Stimulated activated CD4-positive, alpha-beta T cell treated with anti-CD3 and anti-CD28 coated beads, Interleukin-15, amount 100 ng/mL, for 48 hours (primary cell): Measurements from ENCODE around the gene TP53TG5.

Source experiments
- DNase-seq, 2 donors: peaks; one replicate each; pipeline ENCODE4 v3.0.0-alpha.2; 2020; ENCODE audit warnings: low read depth in 2 of 2

Gene TP53TG5

GRCh38 chr20:45378191-45378590 lies at the start of gene TP53TG5:
Gene TP53TG5, minus strand, starts transcription at chr20:45378325. Its CDS starts 89 bp downstream, at chr20:45378236.
- DNase-seq: no peak

DNA sequence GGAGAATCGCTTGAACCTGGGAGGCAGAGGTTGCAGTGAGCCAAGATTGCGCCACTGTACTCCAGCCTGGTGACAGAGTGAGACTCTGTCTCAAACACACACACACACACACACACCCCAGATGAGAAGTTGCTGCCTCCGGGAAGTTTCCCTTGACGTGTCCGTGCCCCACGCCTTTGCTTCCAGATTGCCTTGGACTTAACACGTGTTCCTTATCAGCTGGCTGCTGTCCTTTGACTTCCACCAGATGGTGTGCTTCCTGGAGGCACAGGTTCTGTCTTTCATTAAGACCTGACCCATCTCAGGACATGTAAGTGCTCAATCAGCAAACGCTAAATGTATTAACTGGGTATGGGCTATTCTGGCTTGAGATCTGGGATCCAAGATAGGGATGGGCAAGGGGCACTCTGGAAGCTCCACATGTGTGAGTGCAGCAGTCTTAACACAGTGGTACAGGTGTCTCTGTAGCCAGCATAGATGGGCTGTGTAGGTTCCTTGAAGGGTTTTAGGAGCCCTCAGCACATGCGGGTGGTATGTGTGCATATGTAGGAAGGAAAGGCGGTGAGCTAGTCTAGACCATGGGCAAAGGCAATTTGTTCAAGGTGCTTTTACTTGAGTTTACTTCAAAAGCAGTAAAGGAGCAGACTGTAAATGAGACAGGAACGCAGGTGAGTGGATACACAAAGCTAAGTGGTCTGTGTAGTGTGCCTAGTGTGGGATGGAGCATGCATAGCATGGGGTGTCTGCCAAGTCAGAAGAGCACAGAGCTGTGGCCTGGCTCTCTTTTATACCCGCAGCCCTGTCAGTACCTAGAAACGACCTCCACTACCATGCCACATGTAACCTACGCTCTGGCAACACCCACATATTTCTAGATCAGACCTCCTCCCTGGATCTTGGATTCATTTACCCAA lies 49.4 kb upstream of the TP53TG5 start:
- no peak for DNase-seq

- DNase-seq: no peak
These were observed 48.3 kb upstream of the TP53TG5 start for GRCh38 chr20:45426320-45427016.

GRCh38 chr20:45425561-45425960 lies 47.4 kb upstream of the TP53TG5 start:
- no peak for DNase-seq

DNA sequence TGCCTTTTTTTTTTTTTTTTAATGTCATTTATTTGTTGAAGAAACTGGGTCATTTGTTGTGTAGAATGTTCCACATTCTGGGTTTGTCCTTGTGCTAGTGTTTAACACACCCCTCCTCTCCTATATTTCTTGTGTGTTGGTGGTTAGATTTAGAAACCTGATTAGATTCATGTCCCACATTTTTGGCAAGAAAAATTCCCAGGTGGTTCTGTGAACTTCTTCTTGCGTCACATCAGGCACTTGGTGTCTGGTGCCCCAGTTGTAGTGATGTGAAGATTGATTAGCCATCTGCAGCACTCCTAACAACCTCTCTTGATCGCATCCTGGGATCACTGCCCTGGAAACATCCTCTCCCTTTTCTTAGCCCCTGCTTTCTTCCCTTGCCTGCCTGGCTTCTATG lies 45.6 kb upstream of the TP53TG5 start:
- no peak for DNase-seq

- no peak for DNase-seq
These were observed 42.0 kb upstream of the TP53TG5 start for GRCh38 chr20:45420125-45420524.

GRCh38 chr20:45419188-45420091 lies 41.3 kb upstream of the TP53TG5 start:
- no peak for DNase-seq

- DNase-seq: no peak
These were observed 38.8 kb upstream of the TP53TG5 start for GRCh38 chr20:45416917-45417316.

DNA sequence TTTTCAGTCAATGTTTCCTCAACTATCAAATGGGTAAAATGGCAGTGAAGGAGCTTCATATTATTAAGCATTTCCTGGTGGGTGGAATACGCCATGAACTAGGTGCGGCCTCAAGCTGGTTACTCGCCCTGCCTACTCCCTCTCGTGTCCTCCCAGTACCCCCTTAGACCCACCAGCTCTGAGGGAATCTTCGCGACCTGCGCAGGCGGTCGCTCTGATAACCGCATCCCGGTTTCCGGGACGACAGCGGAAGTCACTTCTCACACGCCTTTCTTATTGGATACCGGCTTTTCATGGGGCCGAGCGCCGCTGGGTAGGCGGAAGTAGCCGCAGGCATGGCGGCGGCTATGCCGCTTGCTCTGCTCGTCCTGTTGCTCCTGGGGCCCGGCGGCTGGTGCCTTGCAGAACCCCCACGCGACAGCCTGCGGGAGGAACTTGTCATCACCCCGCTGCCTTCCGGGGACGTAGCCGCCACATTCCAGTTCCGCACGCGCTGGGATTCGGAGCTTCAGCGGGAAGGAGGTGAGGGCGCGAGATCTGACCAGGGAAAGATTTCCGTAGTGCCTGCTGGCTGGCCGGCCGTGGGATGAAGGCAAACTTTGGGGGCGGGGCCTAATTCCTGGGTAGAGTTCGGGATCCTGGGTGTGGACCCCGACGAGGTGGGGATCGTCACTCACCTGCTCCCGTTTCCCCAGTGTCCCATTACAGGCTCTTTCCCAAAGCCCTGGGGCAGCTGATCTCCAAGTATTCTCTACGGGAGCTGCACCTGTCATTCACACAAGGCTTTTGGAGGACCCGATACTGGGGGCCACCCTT lies 37.9 kb upstream of the TP53TG5 start, which contains the start of gene PIGT:
TSS of gene PIGT (plus strand) at position 320 of the 816 bp plus-strand sequence. CDS start at position 336, 16 bp downstream.
- DNase-seq: peak; percentile 78 to 80

DNA sequence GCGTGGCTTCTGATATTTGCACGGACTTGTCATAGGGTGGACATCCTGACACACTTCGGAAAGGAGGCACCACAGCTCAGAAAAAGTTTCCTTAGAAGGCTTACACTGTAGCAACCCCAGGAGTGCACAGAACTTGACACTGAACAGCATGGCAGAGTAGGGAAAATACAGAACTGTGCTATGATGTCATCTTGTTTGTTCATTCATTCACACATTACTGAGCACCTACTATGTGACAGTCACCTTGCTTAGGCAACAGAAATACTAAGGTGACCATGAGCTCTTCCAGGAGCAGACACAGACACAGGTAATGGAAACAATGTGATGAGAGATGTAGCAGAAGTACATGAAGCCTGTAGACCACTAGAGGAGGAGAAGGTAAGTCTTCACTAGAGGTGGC lies 35.4 kb upstream of the TP53TG5 start:
- no peak for DNase-seq

DNA sequence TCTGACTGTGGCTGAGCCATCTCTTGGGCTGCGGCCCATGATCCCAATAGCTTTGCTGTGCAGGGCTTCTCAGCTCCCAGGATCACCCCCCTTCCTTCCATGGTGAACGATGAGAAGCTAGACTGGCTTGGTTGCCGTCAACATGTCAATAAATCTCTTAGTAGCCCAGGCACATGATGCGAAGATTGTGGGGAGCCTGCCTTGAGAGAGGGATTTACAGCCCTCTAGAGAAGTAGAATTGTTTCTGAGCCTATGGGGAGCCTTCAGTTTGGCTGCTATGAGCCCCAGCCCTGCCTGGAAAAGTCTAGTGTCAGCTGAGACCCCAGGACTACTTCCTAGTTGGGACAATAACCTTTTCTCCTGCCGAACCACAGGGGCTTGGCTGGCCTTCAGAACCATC lies 34.5 kb upstream of the TP53TG5 start:
- DNase-seq: no peak

- no peak for DNase-seq
These were observed 32.8 kb upstream of the TP53TG5 start for GRCh38 chr20:45410887-45411286.

GRCh38 chr20:45409521-45410272 lies 31.6 kb upstream of the TP53TG5 start:
- no peak for DNase-seq

DNA sequence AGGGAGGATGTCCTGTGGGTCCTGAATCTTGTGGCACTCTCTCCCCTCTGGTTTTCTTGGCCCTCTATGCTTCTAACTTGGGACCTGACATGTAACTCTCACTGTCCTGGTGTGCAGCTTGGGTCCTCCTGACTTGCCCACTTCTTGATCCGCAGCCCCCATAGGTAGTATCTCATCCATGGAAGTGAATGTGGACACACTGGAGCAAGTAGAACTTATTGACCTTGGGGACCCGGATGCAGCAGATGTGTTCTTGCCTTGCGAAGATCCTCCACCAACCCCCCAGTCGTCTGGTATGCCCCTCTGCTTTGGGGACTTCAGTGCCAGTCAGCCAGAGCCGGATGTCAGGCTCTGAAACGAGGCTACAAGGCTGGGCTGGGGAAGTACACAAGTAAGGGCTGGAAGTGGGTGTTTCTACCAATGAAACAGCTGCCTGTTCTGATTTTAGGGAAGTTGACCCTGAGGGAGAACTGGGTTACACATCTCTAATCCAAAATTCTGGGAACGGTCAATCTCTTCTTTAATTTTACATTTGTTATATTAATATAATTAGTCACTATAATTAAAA lies 30.6 kb upstream of the TP53TG5 start:
- DNase-seq: no peak

GRCh38 chr20:45407783-45408645 lies 29.9 kb upstream of the TP53TG5 start, which contains the start of gene DBNDD2:
Gene DBNDD2, plus strand, starts transcription at chr20:45408289. Its CDS starts 179 bp downstream, at chr20:45408468.
- no peak for DNase-seq

DNA sequence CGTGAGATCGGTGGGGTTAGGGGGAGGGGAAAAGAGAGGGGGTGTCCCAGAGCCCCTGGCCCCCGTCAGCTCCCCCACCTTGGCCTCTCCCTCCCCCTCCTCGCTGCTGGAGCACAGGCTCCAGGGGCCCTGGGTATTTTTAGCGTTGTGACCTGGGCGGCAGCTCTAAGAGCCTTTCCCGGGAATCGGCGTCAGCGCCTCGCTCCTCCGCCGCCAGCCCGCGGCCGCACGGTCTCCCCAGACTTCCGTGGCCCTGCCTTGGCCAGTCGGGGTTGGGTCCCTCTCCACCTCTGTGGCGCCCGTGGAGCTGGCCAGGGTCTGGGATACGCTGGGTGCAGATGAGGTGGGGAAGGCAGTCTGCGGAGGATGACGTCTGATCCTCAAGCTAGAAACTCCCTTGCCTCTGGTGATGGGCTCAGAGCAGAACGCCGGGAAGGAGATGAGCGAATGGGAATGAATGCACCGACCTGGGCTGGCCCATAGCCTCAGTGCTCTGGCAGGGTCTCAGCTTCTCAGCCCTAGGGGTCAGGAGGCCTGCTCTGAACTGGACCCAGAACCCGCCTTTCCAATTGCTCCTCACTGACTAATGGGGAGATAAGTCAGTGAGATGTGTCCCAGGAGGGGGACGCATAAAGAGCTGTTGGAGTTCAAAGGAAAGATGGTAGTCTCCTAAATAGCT lies 29.1 kb upstream of the TP53TG5 start:
- no peak for DNase-seq

DNA sequence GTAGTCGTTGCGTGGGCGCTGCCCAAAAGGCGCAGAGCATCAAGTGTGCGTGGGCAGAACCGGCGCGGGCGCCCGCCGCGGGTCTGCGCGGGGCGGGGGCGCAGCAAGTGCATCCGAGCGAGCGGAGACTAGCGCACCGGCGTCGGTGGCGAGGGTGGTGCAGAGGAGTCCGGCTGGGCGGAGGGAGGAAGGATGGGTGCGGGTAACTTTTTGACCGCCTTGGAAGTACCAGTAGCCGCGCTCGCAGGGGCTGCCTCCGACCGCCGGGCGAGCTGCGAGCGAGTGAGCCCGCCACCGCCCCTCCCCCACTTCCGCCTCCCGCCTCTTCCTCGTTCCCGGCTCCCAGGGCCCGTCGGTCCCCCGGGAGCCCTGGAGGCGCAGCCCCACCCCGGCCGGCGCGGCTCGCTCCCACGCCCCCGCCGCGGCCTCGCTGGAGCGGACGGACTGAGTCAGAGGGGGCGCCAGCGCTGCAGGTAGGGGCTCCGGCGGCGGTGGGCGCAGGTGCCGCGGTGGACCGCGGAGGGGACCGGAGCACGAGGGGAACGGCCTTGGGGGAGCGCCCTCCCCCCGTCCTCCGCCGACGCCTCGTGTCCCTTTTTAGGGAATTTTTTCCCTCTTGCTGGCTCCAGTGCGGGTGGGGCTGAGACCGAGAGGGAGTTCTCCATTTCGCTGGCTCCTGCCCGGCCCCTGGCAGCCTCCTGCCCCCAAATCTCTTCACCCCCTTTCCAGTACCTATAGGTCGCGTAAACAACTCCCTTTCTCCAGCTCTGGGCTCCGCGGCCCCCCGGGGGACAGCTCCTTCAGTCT lies 28.3 kb upstream of the TP53TG5 start:
- DNase-seq: no peak
